ENCODE measurements around the gene RAB44.

GRCh38 chr6:36695414-36695813, 2.2 kb upstream of the RAB44 start:
- TF ChIP-seq POLR2AphosphoS5 (IDR thresholded peaks at IDR 0.05; ENCODE audit: low read depth, low read length) (no peak), CTCF (IDR thresholded peaks at IDR 0.05) (no peak), REST (IDR thresholded peaks at IDR 0.05; ENCODE audit: insufficient read depth in 1 of 2, low read depth in 2 of 2, low read length in 1 of 2) (no peak), TCF7L2 (IDR thresholded peaks at IDR 0.05; ENCODE audit: low read depth, low read length) (no peak)
